Right atrium auricular region (tissue), 2 donors: ENCODE measurements around the gene RAB3A. TPM values are rescaled to one million over a fixed set of nuclear protein-coding genes. Genes with fewer than 3 reads are reported as not detected.

Experiments used
- DNase-seq: peaks from one replicate; pipeline ENCODE4 v3.0.0-alpha.2; 2019; ENCODE audit warnings: low spot score
- H3K27ac ChIP-seq, 2 donors: fragments of 200-600 bp; sonication (generic); 1 replicate in 1 of 2; 2 replicates in 1 of 2; pipeline ENCODE4 v1.5.1; 2016 to 2019
- H3K27me3 ChIP-seq, 2 donors: fragments of 200-600 bp; sonication (generic); one replicate each; pipeline versions ENCODE4 v1.5.1 to v1.6.0; 2017 to 2019
- H3K36me3 ChIP-seq: fragments of 200-600 bp; sonication (generic); one replicate; pipeline ENCODE4 v1.5.1; 2016
- H3K4me1 ChIP-seq, 2 donors: fragments of 200-600 bp; sonication (generic); one replicate each; pipeline versions ENCODE4 v1.5.1 to v1.6.0; 2017 to 2019
- H3K4me3 ChIP-seq, 2 donors: fragments of 200-600 bp; sonication (generic); 1 replicate in 1 of 2; 2 replicates in 1 of 2; pipeline ENCODE4 v1.5.1; 2017 to 2019; ENCODE audit warnings: mild to moderate bottlenecking in 1 of 2, moderate library complexity in 1 of 2
- H3K9me3 ChIP-seq, 2 donors: fragments of 200-600 bp; sonication (generic); one replicate each; pipeline ENCODE4 v1.5.1; 2019
- CTCF ChIP-seq, 2 donors: fragments of 200-600 bp; sonication (generic); IDR thresholded peaks; one replicate each; pipeline ENCODE4 v1.5.1; 2019; ENCODE audit warnings: antibody characterized with exemption in 2 of 2
- total RNA-seq, 2 donors: library from RNA; depleted of rRNA; stranded (reverse); fragments of >200 nt; gene quantifications; one replicate each; pipeline ENCODE4 v1.1.0, GENCODE V29; 2016

The RAB3A gene
- total RNA-seq, 2 donors from 2014 or later = 8.6 to 27.0 TPM

- no peak overlapping the region for H3K27ac ChIP-seq
- no peaks in the 10 kb centered on the region for H3K9me3 ChIP-seq
- TF ChIP-seq CTCF (IDR thresholded peaks at IDR 0.05) = peak; percentile 69 to 73
- H3K27me3 ChIP-seq = no peaks in the 10 kb centered on the region
- H3K36me3 ChIP-seq = peaks cover 39% of the 10 kb centered on the region
- H3K4me1 ChIP-seq = peaks cover 0 to 21% of the 10 kb centered on the region in 2 donors
- H3K4me3 ChIP-seq = no peak overlapping the region
- DNase-seq = no peak
Measured at GRCh38 chr19:18167975-18168645, 35.7 kb downstream of the RAB3A start.

DNA sequence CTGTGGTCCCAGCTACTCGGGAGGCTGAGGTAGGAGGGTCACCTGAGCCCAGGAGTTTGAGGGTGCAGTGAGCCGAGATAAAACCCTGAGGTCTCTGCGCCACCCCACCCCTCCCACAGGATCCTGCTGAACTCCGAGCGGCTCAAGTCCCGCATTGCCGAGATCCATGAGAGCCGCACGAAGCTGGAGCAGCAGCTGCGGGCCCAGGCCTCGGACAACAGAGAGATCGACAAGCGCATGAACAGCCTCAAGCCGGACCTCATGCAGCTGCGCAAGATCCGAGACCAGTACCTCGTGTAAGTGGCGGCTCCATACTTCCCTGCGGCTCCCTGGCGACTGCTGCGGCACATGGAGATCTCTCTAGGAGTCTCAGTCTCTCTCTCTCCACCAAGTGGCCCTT is 36.8 kb downstream of the RAB3A start:
- DNase-seq = no peak
- Histone ChIP-seq H3K9me3 (no peaks in the 10 kb centered on the region), H3K27me3 (no peaks in the 10 kb centered on the region), H3K4me3 (no peak overlapping the region), H3K36me3 (peaks cover 45% of the 10 kb centered on the region), H3K4me1 (peaks cover 0 to 14% of the 10 kb centered on the region in 2 donors), H3K27ac (no peak overlapping the region)
- no peak for TF ChIP-seq CTCF (IDR thresholded peaks at IDR 0.05)

DNA sequence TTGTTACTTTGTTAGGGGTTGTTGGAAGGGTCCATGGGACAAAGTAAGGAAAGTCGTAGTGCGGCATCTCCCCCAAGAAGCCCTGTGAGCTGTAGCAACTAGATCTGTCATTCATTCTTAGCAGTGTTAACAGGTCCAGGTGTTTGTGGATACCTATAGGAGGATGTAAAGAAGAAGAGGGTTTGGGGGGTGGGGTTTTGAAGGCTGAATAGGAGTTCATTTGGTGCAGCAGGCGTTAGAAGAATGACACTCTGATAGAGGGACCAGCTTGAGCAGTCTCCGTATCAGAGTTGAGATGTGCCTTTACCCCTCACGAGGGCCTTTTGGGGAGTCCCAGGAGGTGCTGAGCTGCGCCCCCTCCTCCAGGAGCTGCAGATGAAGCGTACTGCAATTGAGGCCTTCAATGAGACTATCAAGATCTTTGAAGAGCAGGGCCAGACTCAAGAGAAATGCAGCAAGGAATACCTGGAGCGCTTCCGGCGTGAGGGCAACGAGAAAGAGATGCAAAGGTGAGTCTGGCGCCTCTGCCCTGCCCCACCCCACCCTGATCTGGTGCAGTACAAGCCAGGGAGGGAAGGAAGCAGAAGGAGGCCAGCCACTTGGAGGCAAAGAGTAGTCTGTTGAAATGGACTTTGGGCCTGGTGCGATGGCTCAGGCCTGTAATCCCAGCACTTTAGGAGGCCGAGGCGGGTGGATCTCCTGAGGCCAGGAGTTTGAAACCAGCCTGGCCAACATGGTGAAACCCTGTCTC is 37.9 kb downstream of the RAB3A start:
- Histone ChIP-seq H3K27ac (no peak overlapping the region), H3K36me3 (peaks cover 45% of the 10 kb centered on the region), H3K9me3 (no peaks in the 10 kb centered on the region), H3K4me3 (no peak overlapping the region), H3K27me3 (no peaks in the 10 kb centered on the region), H3K4me1 (peaks cover 0 to 14% of the 10 kb centered on the region in 2 donors)
- TF ChIP-seq CTCF (IDR thresholded peaks at IDR 0.05) = no peak
- DNase-seq = no peak

GRCh38 chr19:18164072-18164471 is 39.8 kb downstream of the RAB3A start:
- DNase-seq = no peak
- no peaks in the 10 kb centered on the region for H3K27me3 ChIP-seq
- H3K9me3 ChIP-seq = no peaks in the 10 kb centered on the region
- TF ChIP-seq CTCF (IDR thresholded peaks at IDR 0.05) = no peak
- H3K4me1 ChIP-seq = peaks cover 0 to 17% of the 10 kb centered on the region in 2 donors
- no peak overlapping the region for H3K27ac ChIP-seq
- H3K4me3 ChIP-seq = no peak overlapping the region
- H3K36me3 ChIP-seq = peaks cover 45% of the 10 kb centered on the region

- H3K27ac ChIP-seq = peak overlapping the region; percentile 23 to 39
- no peak for DNase-seq
- no peaks in the 10 kb centered on the region for H3K9me3 ChIP-seq
- peaks cover 0 to 30% of the 10 kb centered on the region in 2 donors for H3K4me1 ChIP-seq
- TF ChIP-seq CTCF (IDR thresholded peaks at IDR 0.05) = no peak
- H3K4me3 ChIP-seq = peak overlapping the region in 1 of 2 donors; percentile 51
- peaks cover 26% of the 10 kb centered on the region for H3K36me3 ChIP-seq
- no peaks in the 10 kb centered on the region for H3K27me3 ChIP-seq
Measured at GRCh38 chr19:18161636-18162002, 42.2 kb downstream of the RAB3A start.
